ENCODE results near the gene ATP6V1E1.

The ATP6V1E1 gene

GRCh38 chr22:17612057-17612456 lies 16.5 kb downstream of the ATP6V1E1 start:
- TF ChIP-seq CTCF (conservative IDR thresholded peaks at IDR 0.05; ENCODE audit: low read length) = no peak
- peak; percentile 66 for DNase-seq (ENCODE audit: low read depth)
- no peak overlapping the region for H3K4me3 ChIP-seq (ENCODE audit: low read length)

- H3K4me3 ChIP-seq (ENCODE audit: low read length) = no peak overlapping the region
- TF ChIP-seq CTCF (conservative IDR thresholded peaks at IDR 0.05; ENCODE audit: low read length) = no peak
- DNase-seq (ENCODE audit: low read depth) = no peak
Observed at GRCh38 chr22:17607891-17608521, 20.5 kb downstream of the ATP6V1E1 start.

DNA sequence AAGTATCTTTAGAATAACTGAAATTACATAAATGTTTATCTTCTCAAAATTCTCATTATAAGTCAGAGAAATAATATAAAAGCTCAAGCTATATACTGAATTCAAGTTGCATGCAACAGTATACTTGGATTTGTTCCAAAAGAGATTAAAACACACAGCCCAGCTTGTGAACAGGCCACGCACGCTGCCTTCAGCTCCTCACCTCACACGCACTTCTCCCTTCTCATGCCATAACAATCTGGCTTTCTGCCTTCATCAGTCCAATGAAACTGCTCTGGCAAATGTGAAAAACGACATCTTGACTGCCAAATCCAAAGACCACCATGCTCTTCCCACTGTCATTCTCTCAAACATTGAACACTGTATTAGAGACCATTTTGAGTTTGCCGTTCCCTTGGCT lies 22.1 kb downstream of the ATP6V1E1 start:
- no peak for TF ChIP-seq CTCF (conservative IDR thresholded peaks at IDR 0.05; ENCODE audit: low read length)
- peak; percentile 70 for DNase-seq (ENCODE audit: low read depth)
- no peak overlapping the region for H3K4me3 ChIP-seq (ENCODE audit: low read length)

- H3K4me3 ChIP-seq (ENCODE audit: low read length) = no peak overlapping the region
- DNase-seq (ENCODE audit: low read depth) = no peak
- TF ChIP-seq CTCF (conservative IDR thresholded peaks at IDR 0.05; ENCODE audit: low read length) = no peak
Observed at GRCh38 chr22:17603668-17604067, 24.9 kb downstream of the ATP6V1E1 start.

DNA sequence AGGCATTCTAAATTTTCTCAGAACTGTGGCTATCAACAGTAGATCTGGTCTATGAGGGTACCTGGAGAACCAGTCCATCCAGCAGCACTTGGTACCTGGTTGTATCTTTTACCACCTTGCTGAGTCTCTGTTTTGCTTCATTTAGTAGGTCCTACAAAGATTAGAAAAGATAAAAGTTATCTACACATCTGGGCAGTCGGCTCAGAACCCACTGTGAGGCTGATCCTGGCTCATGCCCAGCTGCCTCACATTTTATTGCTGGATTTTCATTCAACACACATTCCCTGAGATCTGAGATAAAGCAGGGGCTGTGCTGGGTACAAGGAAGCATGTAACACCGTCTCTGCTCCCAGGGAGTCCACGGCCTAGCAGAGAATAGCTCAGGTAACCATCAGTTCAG lies 27.5 kb downstream of the ATP6V1E1 start:
- no peak overlapping the region for H3K4me3 ChIP-seq (ENCODE audit: low read length)
- no peak for DNase-seq (ENCODE audit: low read depth)
- TF ChIP-seq CTCF (conservative IDR thresholded peaks at IDR 0.05; ENCODE audit: low read length) = no peak

- DNase-seq (ENCODE audit: low read depth) = no peak
- TF ChIP-seq CTCF (conservative IDR thresholded peaks at IDR 0.05; ENCODE audit: low read length) = no peak
- no peak overlapping the region for H3K4me3 ChIP-seq (ENCODE audit: low read length)
Observed at GRCh38 chr22:17598318-17598717, 30.2 kb downstream of the ATP6V1E1 start.

DNA sequence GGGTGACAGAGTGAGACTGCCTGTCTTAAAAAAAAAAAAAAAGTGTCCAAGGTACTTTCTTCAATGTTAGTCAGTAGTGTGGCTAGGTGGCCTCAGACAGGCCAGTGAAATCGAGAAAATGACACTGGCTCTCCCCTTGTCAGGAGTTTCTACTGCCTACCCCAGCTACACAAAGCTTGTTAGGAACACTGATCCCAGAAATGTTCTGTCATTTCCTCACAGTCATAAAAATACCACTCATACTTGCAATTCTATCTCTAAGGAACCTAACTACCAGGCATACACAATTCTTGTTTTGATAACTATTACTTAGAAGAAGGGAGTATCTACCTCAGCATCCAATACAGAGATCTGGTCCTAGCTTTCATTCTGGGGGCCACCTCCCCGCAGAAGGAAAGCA lies 31.3 kb downstream of the ATP6V1E1 start:
- TF ChIP-seq CTCF (conservative IDR thresholded peaks at IDR 0.05; ENCODE audit: low read length) = no peak
- DNase-seq (ENCODE audit: low read depth) = peak; percentile 69
- H3K4me3 ChIP-seq (ENCODE audit: low read length) = no peak overlapping the region
